Measurements from ENCODE around the gene PDAP1. TPM values are rescaled to one million over a fixed set of nuclear protein-coding genes. Genes with fewer than 3 reads are reported as not detected.
A peak's percentile ranks its signal among the peaks of the same experiment; 100 is the strongest.

PDAP1 gene
- total and polyA plus RNA-seq, 2 of the 8 experiments (the other 6 are each of a cell fraction or from before 2014, with no cell fraction given) = 26.6 to 169 TPM

GRCh38 chr7:99365318-99366141, 42.9 kb downstream of the PDAP1 start (continued):
- TF ChIP-seq POU5F1 (IDR thresholded peaks at IDR 0.05; ENCODE audit: low read depth, low read length) (no peak), HDAC2 (IDR thresholded peaks at IDR 0.05; ENCODE audit: borderline replicate concordance in 1 of 2, low read depth in 2 of 2, low read length in 2 of 2) (0 out of 4 replicates have a peak, but pooled peaks have one; percentile 39 to 49), POLR2AphosphoS5 (IDR thresholded peaks at IDR 0.05; ENCODE audit: low read depth, low read length) (no peak), RAD21 (IDR thresholded peaks at IDR 0.05 in 1 of 2, conservative IDR thresholded peaks at IDR 0.05 in 1 of 2; ENCODE audit: low read depth in 2 of 2, low read length in 2 of 2) (peak; percentile 53 to 59), BACH1 (IDR thresholded peaks at IDR 0.05; ENCODE audit: low read length) (peak; percentile 80), CREB1 (IDR thresholded peaks at IDR 0.05) (no peak)
